Epithelial cell of prostate (primary cell): ENCODE measurements around the gene ENOX1.

Source experiments
- DNase-seq: peaks from one replicate; pipeline ENCODE4 v3.0.0-alpha.2; 2011; ENCODE audit warnings: low read depth, low spot score
- H3K27ac ChIP-seq: fragments of 450-650 bp; 2 replicates; pipeline ENCODE4 v1.5.1; 2017; ENCODE audit warnings: mild to moderate bottlenecking

Gene ENOX1

DNA sequence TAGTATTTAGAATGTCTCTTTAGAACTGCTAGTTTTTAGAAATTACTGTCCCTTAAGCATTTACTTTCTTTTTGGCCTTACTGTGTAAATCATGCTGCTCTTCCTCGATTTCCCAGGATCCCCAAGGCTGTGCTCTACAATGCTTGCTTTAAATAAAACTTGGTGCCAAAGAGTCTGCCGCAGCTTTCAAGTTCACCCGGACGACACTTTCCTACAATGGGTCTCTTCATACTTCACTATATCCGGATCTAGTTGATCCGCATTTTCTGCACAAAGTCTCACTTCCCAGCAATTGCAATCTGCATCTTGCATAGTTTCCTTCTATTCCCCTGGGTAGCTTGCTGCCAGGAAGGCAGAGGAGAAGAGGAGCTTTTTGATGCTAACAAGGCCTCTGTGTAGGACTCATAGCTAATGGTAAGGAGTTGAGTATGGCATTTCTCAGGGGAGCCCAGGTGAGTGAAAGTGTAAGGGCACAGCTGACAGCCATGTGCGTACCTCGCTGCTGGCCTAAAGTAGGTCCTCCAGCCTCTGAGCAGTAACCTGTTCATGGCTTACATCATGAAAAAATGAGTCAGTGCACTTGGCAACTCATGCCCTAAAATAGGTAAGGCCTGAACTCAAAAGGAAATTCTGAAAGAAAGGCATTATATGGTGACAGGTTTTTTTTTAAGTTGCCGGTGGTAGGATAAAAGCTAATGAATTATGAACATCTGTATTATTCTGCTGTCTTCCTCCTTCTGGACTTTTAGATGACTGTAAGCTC, 101.6 kb downstream of the ENOX1 start:
- DNase-seq, result no peak

DNA sequence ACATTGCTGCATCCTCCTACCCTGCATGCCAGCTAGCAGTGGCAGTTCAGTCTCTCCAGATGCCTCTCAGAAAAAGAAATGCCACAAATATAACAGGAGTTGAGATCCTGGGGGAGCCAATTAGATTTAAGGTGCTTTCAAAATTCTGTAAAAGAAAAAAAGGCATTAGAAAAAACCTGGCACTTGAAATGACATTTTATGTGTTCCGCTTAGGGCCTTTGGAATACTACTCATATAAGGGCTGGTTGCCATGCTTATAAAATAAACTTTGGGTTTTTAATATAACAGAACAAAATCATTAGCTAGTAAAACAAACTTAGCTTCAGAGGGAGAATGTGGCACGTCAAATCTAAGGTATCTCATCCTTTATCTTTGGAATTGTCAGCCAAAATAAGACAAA, 104.1 kb downstream of the ENOX1 start:
- no peak overlapping the region for H3K27ac ChIP-seq
- DNase-seq, result no peak

More for the DNA sequence above, 101.6 kb downstream of the ENOX1 start:
- no peak overlapping the region for H3K27ac ChIP-seq

DNA sequence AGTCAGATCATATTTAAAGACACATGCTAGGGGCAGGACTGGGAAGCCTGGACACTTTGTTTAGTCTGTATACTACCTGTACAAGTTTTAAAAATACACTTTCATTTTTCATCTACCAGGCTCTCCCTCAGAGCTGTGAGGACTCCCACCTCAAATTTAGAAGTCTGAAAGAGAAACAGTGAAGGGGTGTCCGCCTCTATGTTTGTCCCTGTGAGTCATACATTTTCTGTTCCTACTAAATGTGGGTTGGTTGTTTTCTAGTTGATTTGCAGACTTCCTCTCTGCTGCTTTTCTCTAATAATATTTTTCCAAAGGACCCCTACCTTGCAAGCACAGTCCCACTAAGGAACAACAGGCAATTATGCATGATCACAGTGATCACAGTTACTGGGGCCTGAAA, 110.5 kb downstream of the ENOX1 start:
- no peak for DNase-seq
- no peak overlapping the region for H3K27ac ChIP-seq

DNA sequence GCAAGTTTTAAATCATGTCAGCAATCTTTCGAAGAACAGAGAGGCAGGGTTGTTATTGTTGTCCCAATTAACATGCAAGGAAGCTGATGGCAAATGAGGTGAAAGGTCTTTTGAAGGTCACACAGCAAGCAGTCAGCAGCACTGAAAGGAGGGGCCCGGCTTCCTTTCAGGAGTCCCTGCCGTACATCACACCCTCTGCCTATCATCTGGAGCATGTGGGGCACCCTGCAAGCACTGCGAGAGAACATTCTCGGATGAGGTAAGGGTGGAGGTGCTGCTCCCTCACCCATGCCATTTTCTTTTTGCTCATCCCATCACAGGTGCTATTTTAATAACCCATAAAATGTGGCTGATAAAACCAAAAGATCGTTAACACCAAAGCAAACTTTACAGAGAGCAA, 111.2 kb downstream of the ENOX1 start:
- no peak overlapping the region for H3K27ac ChIP-seq
- no peak for DNase-seq

DNA sequence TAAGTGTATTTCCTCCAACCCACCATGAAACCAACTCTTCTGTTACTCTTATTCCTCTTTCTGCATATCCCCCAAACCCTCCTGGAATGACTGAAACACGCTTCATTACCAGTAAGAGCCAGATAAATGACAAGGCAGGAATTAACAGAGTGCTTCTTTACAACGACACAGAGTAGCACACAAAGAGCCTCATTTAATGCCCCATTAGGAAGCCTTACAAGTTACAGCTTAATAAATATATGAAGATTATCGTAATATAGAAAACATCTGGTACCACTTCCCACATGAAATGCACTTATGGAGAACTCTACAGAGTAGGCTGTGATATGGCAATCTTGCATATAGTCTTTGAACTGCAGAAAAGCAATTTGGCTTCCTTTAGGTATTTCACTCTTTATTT, 116.8 kb downstream of the ENOX1 start:
- DNase-seq, result no peak
- H3K27ac ChIP-seq, result no peak overlapping the region

DNA sequence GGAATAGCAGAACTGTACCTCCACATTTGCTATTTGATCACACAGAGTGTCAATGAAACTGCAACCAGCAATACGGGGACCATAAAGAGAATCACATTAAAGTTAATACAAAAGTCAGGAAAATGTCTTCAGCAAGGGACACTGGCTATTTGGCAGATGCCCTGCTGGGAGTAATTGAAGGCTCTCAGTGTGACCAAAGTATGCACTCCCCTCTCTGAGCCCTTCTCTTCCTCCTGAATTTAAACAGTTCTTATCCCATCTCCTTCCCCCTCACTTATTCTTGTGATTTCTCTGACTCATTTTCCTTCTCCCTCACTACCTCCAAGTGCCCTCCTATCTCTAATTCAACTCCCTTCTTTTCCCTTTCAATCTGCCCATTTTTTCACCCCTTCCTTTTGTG, 117.7 kb downstream of the ENOX1 start:
- H3K27ac ChIP-seq, result no peak overlapping the region
- DNase-seq, result no peak

DNA sequence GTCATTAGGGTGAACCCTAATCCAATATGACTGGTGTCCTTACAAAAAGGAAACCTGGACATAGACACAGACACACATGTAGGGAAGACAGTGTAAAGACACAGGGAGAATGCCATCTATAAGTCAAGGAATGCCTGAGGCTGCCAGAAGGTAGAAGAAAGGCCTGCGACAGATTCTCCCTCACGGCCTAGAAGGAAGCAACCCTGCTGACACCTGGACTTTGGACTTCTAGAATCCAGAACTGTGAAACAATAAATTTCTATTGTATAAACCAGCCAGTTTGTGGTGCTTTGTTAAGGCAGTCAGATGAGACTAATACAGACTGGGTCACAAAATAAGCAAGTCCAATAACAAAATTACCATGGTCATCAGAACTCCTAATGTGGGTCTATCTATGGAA, 120.4 kb downstream of the ENOX1 start:
- DNase-seq, result no peak
- H3K27ac ChIP-seq, result no peak overlapping the region

DNA sequence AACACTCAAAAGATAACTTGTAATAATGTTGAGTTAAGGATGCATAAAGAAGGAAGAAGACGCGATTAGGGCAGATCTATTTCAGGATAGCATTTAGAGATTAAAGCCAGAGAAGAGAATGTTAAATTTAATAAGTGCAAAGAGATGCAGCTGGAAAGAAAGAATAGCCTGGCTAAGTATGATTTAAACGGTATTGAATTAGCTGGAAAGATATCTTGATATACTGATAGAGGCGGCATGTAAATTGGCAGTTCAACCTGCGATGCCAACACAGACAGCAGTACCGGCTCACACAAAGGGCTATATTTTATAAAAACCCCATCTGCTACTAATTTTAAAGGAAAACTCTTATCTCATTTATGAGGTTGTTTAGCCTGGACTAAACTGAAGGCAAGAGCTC, 121.4 kb downstream of the ENOX1 start:
- no peak for DNase-seq
- no peak overlapping the region for H3K27ac ChIP-seq

DNA sequence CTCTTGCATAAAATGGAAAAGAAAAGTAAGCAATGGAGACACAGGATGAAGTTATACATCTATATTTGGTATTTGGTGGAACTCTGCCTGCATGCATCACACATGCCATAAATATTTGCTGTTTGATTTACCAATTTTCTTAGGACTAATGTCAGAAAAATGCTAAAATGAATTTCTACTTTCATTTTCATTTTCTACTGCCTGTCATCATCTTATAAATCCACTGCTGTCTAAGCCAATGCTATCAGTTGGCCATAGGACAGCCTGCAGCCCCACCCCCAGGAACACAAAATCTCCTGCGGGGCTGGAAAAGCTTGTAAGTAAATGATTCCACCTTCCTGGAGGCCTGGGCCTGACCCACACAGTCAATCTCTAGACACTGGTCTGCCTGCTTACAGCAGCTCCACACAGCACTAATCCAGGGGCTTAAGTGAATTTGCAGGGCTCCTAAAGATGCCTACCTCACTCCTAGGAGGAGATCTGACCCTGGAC, 122.0 kb downstream of the ENOX1 start:
- H3K27ac ChIP-seq, result no peak overlapping the region

DNA sequence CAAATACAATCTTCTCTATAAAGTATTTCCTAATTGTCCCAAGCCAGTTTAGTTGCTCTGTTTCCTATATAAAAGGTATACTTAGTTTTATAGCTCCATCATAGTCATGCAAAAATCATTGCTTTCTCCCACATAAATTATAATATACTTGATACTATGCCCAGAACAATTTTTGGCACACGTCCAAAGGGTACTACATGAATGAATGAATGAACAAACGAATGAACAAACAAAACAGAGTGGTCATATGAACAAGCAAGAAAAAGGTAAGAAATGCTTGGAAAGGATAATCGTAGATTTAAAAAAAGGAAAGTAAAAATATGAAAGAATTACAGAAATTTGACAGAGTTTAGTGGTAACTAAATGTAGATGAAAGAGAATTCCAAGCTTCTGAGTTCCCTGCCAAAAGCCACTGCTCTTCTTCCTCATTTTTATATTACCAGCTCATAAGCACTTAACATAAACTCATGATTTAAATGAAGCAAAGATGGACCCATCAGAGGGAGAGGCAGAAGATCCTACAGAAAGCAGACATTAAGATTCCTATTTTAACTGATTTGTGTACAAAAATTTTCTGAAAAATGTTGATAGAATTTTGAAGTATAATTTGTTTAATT, 123.2 kb downstream of the ENOX1 start:
- no peak for DNase-seq
- no peak overlapping the region for H3K27ac ChIP-seq

More for the DNA sequence above, 122.0 kb downstream of the ENOX1 start:
- DNase-seq, result no peak

DNA sequence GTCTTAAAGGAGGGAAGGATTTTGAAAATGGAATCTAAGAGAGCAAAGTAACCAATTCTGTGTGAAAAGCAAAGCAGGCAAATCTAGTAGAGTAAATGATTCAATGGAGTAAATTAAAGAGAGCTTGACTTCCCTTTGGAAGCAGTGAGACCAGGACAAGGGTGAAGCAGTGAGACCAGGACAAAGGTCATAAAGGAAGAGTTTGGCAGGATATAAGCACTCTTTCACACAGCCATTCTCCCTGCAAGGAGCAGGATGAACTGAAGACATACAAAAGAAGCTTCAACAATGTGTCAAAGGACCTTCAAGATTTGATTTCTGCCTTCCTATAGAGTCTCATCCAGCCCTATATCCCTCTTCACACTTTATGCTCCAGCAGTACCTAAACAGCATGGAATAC, 123.8 kb downstream of the ENOX1 start:
- no peak overlapping the region for H3K27ac ChIP-seq
- DNase-seq, result no peak

DNA sequence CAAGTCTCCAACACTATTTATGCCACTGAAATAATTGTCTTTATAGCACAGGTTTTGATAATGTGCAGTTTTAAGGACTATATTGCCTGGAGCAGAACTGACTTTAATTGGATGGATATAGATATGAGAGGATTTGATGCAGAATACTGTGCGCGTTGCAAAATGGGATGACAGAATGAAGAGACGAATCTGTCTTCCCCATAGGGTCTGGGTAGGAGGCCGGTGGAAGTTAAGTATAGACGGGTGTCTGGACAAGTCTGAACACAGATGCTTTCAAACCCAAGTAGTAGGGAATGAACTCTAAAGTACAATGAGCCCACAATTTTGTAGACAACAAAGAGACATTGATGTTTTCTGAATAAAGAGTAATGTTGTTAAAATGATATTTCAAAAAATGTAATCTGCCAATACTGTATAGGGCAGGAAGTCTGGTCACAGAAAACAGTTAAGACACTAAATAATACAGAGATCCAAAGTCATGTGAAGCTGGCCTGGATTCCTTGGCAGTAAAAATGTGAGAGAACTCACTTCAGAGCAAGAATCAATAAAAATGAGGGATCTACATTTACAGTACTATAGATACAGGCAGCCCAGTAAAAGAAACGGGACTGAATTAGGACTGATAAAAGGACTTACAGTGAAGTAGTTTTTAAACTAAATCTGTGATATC, 125.5 kb downstream of the ENOX1 start:
- H3K27ac ChIP-seq, result no peak overlapping the region
- DNase-seq, result no peak

DNA sequence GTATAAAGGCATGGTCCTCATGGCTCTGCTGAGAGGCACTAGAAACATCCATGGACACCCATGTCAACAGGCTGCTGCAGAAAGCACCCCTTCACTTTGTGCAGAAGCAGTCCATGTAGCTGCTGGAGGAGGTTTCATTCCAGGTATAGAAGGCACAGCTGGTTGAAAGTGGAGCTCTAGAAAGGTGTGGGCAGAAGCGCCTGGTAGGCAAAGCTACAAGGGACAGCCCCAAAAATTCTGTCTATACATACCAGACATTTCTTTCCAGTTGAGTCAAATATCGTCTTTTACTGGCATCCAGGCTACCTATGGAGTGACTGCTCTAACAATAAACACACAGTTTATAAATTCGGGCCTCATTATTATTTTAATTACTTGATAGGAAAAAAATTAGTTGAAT, 129.3 kb downstream of the ENOX1 start:
- no peak for DNase-seq

DNA sequence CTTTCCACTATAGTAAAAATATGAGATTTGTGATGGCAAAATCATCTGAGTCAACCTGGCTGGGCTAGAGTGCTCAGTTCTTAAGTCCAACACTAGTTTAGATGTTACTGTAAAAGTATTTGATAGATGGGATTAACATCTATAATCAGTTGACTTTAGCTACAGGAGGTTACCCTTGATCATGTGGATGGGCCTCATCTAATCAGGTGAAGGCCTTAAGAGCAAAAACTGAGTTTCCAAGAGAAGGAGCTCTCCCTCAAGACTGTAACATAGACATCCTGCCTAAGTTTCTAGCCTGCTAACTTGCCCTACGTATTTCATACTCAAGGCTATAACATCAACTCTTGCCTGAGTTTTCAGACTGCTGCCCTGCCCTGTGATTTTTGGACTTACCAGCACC, 132.8 kb downstream of the ENOX1 start:
- DNase-seq, result no peak
- no peak overlapping the region for H3K27ac ChIP-seq

More for the DNA sequence above, 129.3 kb downstream of the ENOX1 start:
- H3K27ac ChIP-seq, result no peak overlapping the region

DNA sequence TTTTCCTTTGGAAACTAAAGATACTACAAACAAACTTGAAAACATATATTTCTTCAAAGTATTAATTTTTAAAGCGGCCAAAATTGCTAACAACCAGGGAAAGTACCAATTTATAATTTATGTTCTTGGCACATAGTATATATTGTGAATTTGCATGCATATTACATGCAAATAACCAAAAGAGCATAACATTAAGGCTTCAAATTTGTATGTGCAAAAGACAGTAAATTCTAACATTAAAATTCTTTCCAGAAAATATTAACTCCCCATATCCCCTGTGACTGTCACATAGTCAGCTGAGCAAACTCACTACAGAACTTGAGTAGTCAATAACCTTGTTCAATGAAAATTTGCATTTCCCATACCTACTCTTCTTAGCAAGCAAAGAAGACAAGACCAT, 133.4 kb downstream of the ENOX1 start:
- DNase-seq, result no peak
- no peak overlapping the region for H3K27ac ChIP-seq

DNA sequence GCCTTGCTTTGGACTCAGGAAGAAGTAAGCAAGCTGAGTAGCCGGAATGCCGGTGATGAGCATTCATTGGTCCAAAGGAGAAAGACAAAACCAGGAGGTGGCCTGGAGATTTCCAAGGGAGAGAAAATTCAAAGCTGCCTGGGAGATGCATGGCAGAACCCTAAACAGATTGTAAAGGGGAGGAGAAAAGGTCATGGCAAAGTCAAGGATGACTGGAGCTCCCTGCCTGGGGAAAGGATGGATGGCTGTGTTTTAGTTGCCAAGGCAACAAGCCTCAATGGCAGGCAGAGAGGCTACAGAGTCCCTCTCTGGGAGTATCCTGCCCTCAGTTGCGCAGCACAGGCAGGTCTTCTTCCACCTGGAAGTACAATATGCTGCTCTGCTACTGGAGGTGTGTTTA, 134.0 kb downstream of the ENOX1 start:
- no peak overlapping the region for H3K27ac ChIP-seq
- DNase-seq, result no peak

DNA sequence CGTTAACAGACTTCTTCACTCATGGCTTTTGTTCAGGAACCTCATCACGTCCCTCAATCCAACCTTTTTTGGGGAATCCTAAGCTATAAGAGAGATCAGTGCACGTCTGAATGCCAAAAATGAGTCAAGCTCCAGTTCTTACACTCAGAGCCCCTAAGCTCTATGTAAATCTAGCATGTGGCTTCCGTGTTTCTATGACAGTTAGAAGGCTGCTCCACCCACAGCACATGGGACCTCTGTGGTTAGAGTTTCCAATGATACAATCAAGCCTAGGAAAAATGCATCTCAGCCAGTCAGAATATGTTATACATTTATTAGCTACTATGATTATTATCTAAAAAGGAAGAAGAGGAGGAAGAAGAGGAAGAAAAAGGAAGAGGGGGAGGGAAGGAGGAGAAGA, 135.9 kb downstream of the ENOX1 start:
- H3K27ac ChIP-seq, result no peak overlapping the region
- no peak for DNase-seq

DNA sequence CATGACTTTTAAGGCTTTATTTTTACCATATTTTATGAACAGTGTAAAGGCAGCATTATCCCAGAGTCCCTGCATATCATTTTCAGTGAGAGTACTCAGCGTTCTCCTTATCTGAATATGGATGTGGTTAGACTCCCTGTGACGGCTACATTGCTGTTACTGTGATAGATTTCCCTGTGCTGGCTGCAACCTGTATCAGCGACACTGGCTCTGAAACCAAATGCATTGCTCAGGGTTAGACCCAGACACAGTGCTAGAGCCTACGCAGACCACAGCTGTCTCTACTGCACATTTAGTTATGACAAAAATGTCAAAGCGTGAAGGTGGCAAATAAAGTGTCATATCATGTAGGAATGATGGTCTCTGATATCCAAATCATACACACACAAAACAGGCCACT, 138.0 kb downstream of the ENOX1 start:
- DNase-seq, result no peak

DNA sequence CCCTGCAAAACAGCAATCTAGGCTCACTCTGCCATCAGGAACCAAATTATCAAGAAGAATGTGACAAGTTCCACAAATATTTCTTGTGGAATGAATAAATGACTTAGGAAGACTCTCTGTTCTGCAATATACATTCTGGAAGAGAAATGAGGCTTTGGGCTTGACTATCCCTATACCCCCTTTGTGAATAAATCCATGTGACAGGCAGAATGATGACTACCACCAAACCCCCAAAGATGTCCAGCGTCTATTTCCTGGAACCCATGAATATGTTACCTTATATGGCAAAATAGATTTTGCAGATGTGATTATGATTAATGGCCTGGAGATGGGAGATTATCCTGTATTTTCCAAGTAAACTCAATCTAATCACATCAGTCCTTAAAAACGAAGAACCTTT, 139.3 kb downstream of the ENOX1 start:
- no peak for DNase-seq
- H3K27ac ChIP-seq, result no peak overlapping the region

More for the DNA sequence above, 138.0 kb downstream of the ENOX1 start:
- H3K27ac ChIP-seq, result no peak overlapping the region

DNA sequence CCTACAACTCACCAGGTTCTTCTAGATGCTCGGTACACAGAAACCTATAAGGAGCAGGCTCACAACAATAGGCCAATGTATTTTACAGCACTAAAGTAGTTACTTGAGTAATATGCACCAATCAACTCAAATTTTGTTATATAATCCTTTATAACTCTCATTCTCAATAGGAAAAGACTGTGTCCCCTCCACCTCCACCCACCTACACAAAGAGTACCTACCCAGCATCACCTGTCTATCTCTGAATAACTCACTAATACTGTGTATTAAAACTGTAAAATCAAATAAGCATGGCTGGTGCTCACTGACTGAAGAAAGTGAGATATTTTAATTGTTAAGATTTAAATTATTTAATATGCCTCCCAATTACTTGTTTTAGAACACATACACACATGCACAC, 146.3 kb downstream of the ENOX1 start:
- no peak overlapping the region for H3K27ac ChIP-seq
- DNase-seq, result no peak

DNA sequence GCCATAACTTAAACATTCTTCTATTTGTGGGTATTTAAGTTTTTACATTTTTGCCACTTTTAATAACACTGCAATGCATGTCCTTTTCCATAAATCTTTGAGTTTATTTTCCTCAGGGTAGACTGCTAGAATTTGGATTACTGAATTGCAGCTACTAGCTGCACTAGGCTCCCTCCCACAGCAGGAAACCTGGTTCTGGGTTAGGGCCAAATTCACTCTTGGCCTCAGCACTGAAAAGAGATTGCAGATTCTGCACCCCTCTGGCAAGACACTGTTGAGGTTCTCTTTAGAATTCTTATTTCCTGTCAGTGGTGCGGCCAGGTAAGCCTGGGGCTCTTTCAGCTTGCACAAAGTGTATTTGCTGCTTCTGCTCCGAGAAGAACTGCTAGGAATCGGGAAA, 155.7 kb downstream of the ENOX1 start:
- H3K27ac ChIP-seq, result no peak overlapping the region
- no peak for DNase-seq
